GM23338 (cell line): ENCODE measurements around the gene BRI3BP. TPM values are rescaled to one million over a fixed set of nuclear protein-coding genes. Genes with fewer than 3 reads are reported as not detected.

ENCODE experiments used
- ATAC-seq: fragments of 200-7000 bp; cut with Tn5 transposase; 3 replicates; pipeline ENCODE4 v1.9.1; 2020
- DNase-seq: peaks from one replicate; pipeline ENCODE4 v3.0.0-alpha.2; 2015; ENCODE audit warnings: low spot score
- H2AFZ ChIP-seq: fragments of 200-600 bp; sonication (generic); 2 replicates; pipeline ENCODE4 v1.8.0; 2016; ENCODE audit warnings: antibody characterized with exemption, mild to moderate bottlenecking, moderate library complexity
- H3F3A ChIP-seq: fragments of 200-600 bp; sonication (generic); replicated peaks from 2 replicates; pipeline ENCODE4 v1.8.0; 2017; ENCODE audit warnings: antibody characterized with exemption, mixed run types, low read depth
- H3K27ac ChIP-seq: fragments of 200-600 bp; sonication (generic); 2 replicates; pipeline ENCODE4 v1.6.1; 2016; ENCODE audit warnings: low read depth
- H3K27me3 ChIP-seq: fragments of 200-600 bp; sonication (generic); 2 replicates; pipeline ENCODE4 v1.8.0; 2016; ENCODE audit warnings: mild to moderate bottlenecking, mixed run types, moderate library complexity; ENCODE audit not compliant: insufficient read depth
- H3K36me3 ChIP-seq: fragments of 200-600 bp; sonication (generic); 2 replicates; pipeline ENCODE4 v1.8.0; 2016; ENCODE audit warnings: mild to moderate bottlenecking; ENCODE audit not compliant: insufficient read depth
- H3K4me1 ChIP-seq: fragments of 200-600 bp; sonication (generic); 2 replicates; pipeline ENCODE4 v1.8.0; 2016; ENCODE audit warnings: mild to moderate bottlenecking, moderate library complexity; ENCODE audit not compliant: insufficient read depth
- H3K4me2 ChIP-seq: fragments of 200-600 bp; sonication (generic); 2 replicates; pipeline ENCODE4 v1.7.1; 2017; ENCODE audit warnings: mixed run types
- H3K4me3 ChIP-seq: fragments of 200-600 bp; sonication (generic); 2 replicates; pipeline ENCODE4 v1.6.1; 2016; ENCODE audit warnings: mixed run types
- H3K79me2 ChIP-seq: fragments of 200-600 bp; sonication (generic); replicated peaks from 2 replicates; pipeline ENCODE4 v1.8.0; 2017; ENCODE audit warnings: mild to moderate bottlenecking; ENCODE audit not compliant: insufficient read depth
- H3K9me2 ChIP-seq: fragments of 200-600 bp; sonication (generic); 2 replicates; pipeline ENCODE4 v1.8.0; 2017; ENCODE audit not compliant: insufficient read depth
- H4K20me1 ChIP-seq: fragments of 200-600 bp; sonication (generic); replicated peaks from 2 replicates; pipeline ENCODE4 v1.8.0; 2017; ENCODE audit warnings: mild to moderate bottlenecking; ENCODE audit not compliant: insufficient read depth
- H3K27ac Mint-ChIP-seq: 2 replicates; pipeline ENCODE4 v1.8.0; 2020; ENCODE audit warnings: inconsistent platforms, mild to moderate bottlenecking, moderate library complexity, mixed read lengths
- H3K27me3 Mint-ChIP-seq: 3 replicates; pipeline ENCODE4 v1.8.0; 2022; ENCODE audit warnings: low read depth, mild to moderate bottlenecking, moderate library complexity, mixed read lengths, inconsistent platforms; ENCODE audit not compliant: insufficient read depth, poor library complexity
- H3K36me3 Mint-ChIP-seq: 3 replicates; pipeline ENCODE4 v1.8.0; 2021; ENCODE audit warnings: low read depth, mild to moderate bottlenecking, inconsistent platforms, moderate library complexity, mixed read lengths
- H3K4me1 Mint-ChIP-seq: 3 replicates; pipeline ENCODE4 v1.8.0; 2020; ENCODE audit warnings: mild to moderate bottlenecking, inconsistent platforms, mixed read lengths
- H3K4me3 Mint-ChIP-seq: 3 replicates; pipeline ENCODE4 v1.8.0; 2021; ENCODE audit warnings: moderate library complexity, mild to moderate bottlenecking, inconsistent platforms, mixed read lengths
- H3K9me3 Mint-ChIP-seq: 3 replicates; pipeline ENCODE4 v1.8.0; 2020; ENCODE audit warnings: moderate library complexity, mild to moderate bottlenecking, inconsistent platforms, mixed read lengths
- CREB1 ChIP-seq: fragments of 250-450 bp; sonication (Bioruptor Pico); IDR thresholded peaks from 2 replicates; pipeline ENCODE4 v1.5.0; 2020; ENCODE audit warnings: low read depth, mild to moderate bottlenecking, moderate library complexity
- EZH2 ChIP-seq: fragments of 200-600 bp; sonication (generic); IDR thresholded peaks from one replicate; pipeline ENCODE4 v1.8.0; 2017; ENCODE audit warnings: antibody characterized with exemption, mild to moderate bottlenecking, low read depth; ENCODE audit not compliant: unreplicated experiment
- EZH2phosphoT487 ChIP-seq: fragments of 200-600 bp; sonication (generic); IDR thresholded peaks from one replicate; pipeline ENCODE4 v1.8.1; 2018; ENCODE audit warnings: antibody characterized with exemption; ENCODE audit not compliant: unreplicated experiment
- JUNB ChIP-seq: IDR thresholded peaks from one replicate; pipeline ENCODE4 v1.6.1; 2016; ENCODE audit warnings: antibody characterized with exemption; ENCODE audit not compliant: unreplicated experiment
- NANOG ChIP-seq: IDR thresholded peaks from 2 replicates; pipeline ENCODE4 v1.6.1; 2016; ENCODE audit warnings: antibody characterized with exemption, borderline replicate concordance
- POLR2AphosphoS5 ChIP-seq: IDR thresholded peaks from 2 replicates; pipeline ENCODE4 v1.6.1; 2016; ENCODE audit warnings: antibody characterized with exemption, low read depth
- STAT1 ChIP-seq: IDR thresholded peaks from one replicate; pipeline ENCODE4 v1.6.1; 2016; ENCODE audit warnings: antibody characterized with exemption; ENCODE audit not compliant: unreplicated experiment
- ZNF114 ChIP-seq: fragments of 250-450 bp; sonication (Bioruptor Pico); IDR thresholded peaks from 2 replicates; pipeline ENCODE4 v1.5.0; 2020; ENCODE audit warnings: mild to moderate bottlenecking, moderate library complexity
- ZNF331 ChIP-seq: fragments of 250-450 bp; sonication (Bioruptor Pico); IDR thresholded peaks from 2 replicates; pipeline ENCODE4 v1.5.0; 2020; ENCODE audit warnings: low read depth, mild to moderate bottlenecking, moderate library complexity
- polyA plus RNA-seq: library from polyadenylated mRNA; unstranded; fragments of >200 nt; fragmentation: Nextera tagmentation; extraction: Ambion mirVana; gene quantifications from 2 replicates; pipeline ENCODE4 v1.2.1, GENCODE V29; 2016
- total RNA-seq: library from RNA; depleted of rRNA; stranded (reverse); fragments of >200 nt; shearing (Covaris generic); gene quantifications from 2 replicates; pipeline ENCODE4 v1.2.3, GENCODE V29; 2014
- TF ChIP-seq, protein P1 (sequence below): IDR thresholded peaks from one replicate; pipeline ENCODE4 v1.6.1; 2018; ENCODE audit warnings: antibody characterized with exemption; ENCODE audit not compliant: unreplicated experiment
- TF ChIP-seq, protein P2 (sequence below), 2 experiments: fragments of 200-600 bp in 1 of 2; sonication (generic) in 1 of 2; conservative IDR thresholded peaks; 2 replicates each; pipeline versions ENCODE4 v1.5.1 to v1.6.1; 2016 to 2017; ENCODE audit warnings: antibody characterized with exemption in 2 of 2, low read depth in 2 of 2, mild to moderate bottlenecking in 2 of 2, moderate library complexity in 1 of 2
- TF ChIP-seq, protein P3 (sequence below): fragments of 250-450 bp; sonication (Bioruptor Pico); IDR thresholded peaks from 2 replicates; pipeline ENCODE4 v1.5.0; 2020; ENCODE audit warnings: mild to moderate bottlenecking, moderate library complexity
- TF ChIP-seq, protein P4 (sequence below): IDR thresholded peaks from 2 replicates; pipeline ENCODE4 v1.6.1; 2016; ENCODE audit warnings: antibody characterized with exemption

Gene BRI3BP
- total and polyA plus RNA-seq, 2 experiments from 2014 or later, result 5.8 to 10.7 TPM

DNA sequence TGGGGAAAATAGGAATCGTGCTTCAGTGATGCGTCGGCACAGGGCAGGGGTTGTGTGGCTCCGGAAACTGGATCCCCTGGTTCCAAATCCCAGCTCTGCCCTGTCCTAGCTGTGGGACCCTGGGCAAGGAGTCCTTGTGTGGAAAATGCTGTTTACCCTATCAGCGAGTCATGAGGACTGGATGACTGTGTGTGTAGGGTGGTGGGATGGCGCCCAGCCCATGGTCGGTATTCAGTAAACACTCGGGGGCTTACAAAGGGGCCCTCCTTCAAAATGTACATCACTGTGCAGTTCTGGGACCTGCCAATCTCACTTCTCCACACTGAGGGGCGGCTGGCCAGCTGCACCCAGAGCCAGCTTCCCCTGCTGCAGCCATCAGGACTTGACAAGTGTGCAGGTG, 24.4 kb downstream of the BRI3BP start:
- no peak overlapping the region for H3K4me2 ChIP-seq
- no peak for TF ChIP-seq EZH2
- no peak for TF ChIP-seq STAT1
- TF ChIP-seq, protein P1, sequence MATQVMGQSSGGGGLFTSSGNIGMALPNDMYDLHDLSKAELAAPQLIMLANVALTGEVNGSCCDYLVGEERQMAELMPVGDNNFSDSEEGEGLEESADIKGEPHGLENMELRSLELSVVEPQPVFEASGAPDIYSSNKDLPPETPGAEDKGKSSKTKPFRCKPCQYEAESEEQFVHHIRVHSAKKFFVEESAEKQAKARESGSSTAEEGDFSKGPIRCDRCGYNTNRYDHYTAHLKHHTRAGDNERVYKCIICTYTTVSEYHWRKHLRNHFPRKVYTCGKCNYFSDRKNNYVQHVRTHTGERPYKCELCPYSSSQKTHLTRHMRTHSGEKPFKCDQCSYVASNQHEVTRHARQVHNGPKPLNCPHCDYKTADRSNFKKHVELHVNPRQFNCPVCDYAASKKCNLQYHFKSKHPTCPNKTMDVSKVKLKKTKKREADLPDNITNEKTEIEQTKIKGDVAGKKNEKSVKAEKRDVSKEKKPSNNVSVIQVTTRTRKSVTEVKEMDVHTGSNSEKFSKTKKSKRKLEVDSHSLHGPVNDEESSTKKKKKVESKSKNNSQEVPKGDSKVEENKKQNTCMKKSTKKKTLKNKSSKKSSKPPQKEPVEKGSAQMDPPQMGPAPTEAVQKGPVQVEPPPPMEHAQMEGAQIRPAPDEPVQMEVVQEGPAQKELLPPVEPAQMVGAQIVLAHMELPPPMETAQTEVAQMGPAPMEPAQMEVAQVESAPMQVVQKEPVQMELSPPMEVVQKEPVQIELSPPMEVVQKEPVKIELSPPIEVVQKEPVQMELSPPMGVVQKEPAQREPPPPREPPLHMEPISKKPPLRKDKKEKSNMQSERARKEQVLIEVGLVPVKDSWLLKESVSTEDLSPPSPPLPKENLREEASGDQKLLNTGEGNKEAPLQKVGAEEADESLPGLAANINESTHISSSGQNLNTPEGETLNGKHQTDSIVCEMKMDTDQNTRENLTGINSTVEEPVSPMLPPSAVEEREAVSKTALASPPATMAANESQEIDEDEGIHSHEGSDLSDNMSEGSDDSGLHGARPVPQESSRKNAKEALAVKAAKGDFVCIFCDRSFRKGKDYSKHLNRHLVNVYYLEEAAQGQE, result no peak
- no peak for TF ChIP-seq EZH2phosphoT487
- TF ChIP-seq JUNB, result no peak
- TF ChIP-seq, protein P2, sequence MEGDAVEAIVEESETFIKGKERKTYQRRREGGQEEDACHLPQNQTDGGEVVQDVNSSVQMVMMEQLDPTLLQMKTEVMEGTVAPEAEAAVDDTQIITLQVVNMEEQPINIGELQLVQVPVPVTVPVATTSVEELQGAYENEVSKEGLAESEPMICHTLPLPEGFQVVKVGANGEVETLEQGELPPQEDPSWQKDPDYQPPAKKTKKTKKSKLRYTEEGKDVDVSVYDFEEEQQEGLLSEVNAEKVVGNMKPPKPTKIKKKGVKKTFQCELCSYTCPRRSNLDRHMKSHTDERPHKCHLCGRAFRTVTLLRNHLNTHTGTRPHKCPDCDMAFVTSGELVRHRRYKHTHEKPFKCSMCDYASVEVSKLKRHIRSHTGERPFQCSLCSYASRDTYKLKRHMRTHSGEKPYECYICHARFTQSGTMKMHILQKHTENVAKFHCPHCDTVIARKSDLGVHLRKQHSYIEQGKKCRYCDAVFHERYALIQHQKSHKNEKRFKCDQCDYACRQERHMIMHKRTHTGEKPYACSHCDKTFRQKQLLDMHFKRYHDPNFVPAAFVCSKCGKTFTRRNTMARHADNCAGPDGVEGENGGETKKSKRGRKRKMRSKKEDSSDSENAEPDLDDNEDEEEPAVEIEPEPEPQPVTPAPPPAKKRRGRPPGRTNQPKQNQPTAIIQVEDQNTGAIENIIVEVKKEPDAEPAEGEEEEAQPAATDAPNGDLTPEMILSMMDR (conservative IDR thresholded peaks at IDR 0.05; ENCODE audit: low read depth in 2 of 2), result no peak
- TF ChIP-seq, protein P3, sequence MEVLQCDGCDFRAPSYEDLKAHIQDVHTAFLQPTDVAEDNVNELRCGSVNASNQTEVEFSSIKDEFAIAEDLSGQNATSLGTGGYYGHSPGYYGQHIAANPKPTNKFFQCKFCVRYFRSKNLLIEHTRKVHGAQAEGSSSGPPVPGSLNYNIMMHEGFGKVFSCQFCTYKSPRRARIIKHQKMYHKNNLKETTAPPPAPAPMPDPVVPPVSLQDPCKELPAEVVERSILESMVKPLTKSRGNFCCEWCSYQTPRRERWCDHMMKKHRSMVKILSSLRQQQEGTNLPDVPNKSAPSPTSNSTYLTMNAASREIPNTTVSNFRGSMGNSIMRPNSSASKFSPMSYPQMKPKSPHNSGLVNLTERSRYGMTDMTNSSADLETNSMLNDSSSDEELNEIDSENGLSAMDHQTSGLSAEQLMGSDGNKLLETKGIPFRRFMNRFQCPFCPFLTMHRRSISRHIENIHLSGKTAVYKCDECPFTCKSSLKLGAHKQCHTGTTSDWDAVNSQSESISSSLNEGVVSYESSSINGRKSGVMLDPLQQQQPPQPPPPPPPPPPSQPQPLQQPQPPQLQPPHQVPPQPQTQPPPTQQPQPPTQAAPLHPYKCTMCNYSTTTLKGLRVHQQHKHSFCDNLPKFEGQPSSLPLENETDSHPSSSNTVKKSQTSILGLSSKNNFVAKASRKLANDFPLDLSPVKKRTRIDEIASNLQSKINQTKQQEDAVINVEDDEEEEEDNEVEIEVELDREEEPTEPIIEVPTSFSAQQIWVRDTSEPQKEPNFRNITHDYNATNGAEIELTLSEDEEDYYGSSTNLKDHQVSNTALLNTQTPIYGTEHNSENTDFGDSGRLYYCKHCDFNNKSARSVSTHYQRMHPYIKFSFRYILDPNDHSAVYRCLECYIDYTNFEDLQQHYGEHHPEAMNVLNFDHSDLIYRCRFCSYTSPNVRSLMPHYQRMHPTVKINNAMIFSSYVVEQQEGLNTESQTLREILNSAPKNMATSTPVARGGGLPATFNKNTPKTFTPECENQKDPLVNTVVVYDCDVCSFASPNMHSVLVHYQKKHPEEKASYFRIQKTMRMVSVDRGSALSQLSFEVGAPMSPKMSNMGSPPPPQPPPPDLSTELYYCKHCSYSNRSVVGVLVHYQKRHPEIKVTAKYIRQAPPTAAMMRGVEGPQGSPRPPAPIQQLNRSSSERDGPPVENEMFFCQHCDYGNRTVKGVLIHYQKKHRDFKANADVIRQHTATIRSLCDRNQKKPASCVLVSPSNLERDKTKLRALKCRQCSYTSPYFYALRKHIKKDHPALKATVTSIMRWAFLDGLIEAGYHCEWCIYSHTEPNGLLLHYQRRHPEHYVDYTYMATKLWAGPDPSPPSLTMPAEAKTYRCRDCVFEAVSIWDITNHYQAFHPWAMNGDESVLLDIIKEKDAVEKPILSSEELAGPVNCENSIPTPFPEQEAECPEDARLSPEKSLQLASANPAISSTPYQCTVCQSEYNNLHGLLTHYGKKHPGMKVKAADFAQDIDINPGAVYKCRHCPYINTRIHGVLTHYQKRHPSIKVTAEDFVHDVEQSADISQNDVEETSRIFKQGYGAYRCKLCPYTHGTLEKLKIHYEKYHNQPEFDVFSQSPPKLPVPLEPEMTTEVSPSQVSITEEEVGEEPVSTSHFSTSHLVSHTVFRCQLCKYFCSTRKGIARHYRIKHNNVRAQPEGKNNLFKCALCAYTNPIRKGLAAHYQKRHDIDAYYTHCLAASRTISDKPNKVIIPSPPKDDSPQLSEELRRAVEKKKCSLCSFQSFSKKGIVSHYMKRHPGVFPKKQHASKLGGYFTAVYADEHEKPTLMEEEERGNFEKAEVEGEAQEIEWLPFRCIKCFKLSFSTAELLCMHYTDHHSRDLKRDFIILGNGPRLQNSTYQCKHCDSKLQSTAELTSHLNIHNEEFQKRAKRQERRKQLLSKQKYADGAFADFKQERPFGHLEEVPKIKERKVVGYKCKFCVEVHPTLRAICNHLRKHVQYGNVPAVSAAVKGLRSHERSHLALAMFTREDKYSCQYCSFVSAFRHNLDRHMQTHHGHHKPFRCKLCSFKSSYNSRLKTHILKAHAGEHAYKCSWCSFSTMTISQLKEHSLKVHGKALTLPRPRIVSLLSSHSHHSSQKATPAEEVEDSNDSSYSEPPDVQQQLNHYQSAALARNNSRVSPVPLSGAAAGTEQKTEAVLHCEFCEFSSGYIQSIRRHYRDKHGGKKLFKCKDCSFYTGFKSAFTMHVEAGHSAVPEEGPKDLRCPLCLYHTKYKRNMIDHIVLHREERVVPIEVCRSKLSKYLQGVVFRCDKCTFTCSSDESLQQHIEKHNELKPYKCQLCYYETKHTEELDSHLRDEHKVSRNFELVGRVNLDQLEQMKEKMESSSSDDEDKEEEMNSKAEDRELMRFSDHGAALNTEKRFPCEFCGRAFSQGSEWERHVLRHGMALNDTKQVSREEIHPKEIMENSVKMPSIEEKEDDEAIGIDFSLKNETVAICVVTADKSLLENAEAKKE (CRISPR knock-in tag), result no peak
- no peak for TF ChIP-seq ZNF331 (CRISPR knock-in tag)
- no peak for TF ChIP-seq NANOG
- no peak for TF ChIP-seq ZNF114 (CRISPR knock-in tag)
- TF ChIP-seq POLR2AphosphoS5, result no peak
- TF ChIP-seq CREB1 (CRISPR knock-in tag), result no peak
- TF ChIP-seq, protein P4, sequence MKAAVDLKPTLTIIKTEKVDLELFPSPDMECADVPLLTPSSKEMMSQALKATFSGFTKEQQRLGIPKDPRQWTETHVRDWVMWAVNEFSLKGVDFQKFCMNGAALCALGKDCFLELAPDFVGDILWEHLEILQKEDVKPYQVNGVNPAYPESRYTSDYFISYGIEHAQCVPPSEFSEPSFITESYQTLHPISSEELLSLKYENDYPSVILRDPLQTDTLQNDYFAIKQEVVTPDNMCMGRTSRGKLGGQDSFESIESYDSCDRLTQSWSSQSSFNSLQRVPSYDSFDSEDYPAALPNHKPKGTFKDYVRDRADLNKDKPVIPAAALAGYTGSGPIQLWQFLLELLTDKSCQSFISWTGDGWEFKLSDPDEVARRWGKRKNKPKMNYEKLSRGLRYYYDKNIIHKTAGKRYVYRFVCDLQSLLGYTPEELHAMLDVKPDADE, result no peak
- H3K4me1 ChIP-seq, result no peaks in the 10 kb centered on the region
- Mint-ChIP-seq H3K9me3 (no peaks in the 10 kb centered on the region), H3K27me3 (peaks cover 4% of the 10 kb centered on the region), H3K4me3 (no peak overlapping the region), H3K36me3 (peaks cover 46% of the 10 kb centered on the region), H3K27ac (no peak overlapping the region), H3K4me1 (no peaks in the 10 kb centered on the region)
- ATAC-seq, result no peak
- H2AFZ ChIP-seq, result no peak overlapping the region
- no peaks in the 10 kb centered on the region for H3K79me2 ChIP-seq
- no peak overlapping the region for H3K4me3 ChIP-seq
- no peaks in the 10 kb centered on the region for H3K9me2 ChIP-seq
- no peak overlapping the region for H3K27ac ChIP-seq
- no peak for DNase-seq
- peaks cover 2% of the 10 kb centered on the region for H4K20me1 ChIP-seq
- no peaks in the 10 kb centered on the region for H3F3A ChIP-seq
- no peaks in the 10 kb centered on the region for H3K27me3 ChIP-seq
- H3K36me3 ChIP-seq, result peaks cover 5% of the 10 kb centered on the region; the same call in 1 of the 2 replicates
